HFFc6 (cell line): ENCODE measurements around the gene CFAP141. TPM values are rescaled to one million over a fixed set of nuclear protein-coding genes. Genes with fewer than 3 reads are reported as not detected.

Source experiments
- DNase-seq: peaks from one replicate; pipeline ENCODE4 v3.0.0-alpha.2; 2018
- H3K27ac Mint-ChIP-seq: 2 replicates; pipeline ENCODE4 v1.8.0; 2020; ENCODE audit warnings: mild to moderate bottlenecking, mixed read lengths
- H3K27me3 Mint-ChIP-seq: 2 replicates; pipeline ENCODE4 v1.8.0; 2021; ENCODE audit warnings: mild to moderate bottlenecking, moderate library complexity, mixed read lengths; ENCODE audit not compliant: insufficient read depth
- H3K36me3 Mint-ChIP-seq: 2 replicates; pipeline ENCODE4 v1.8.0; 2021; ENCODE audit warnings: low read depth, mixed read lengths
- H3K4me1 Mint-ChIP-seq: 2 replicates; pipeline ENCODE4 v1.8.0; 2020; ENCODE audit warnings: low read depth, mixed read lengths
- H3K4me3 Mint-ChIP-seq: 2 replicates; pipeline ENCODE4 v1.8.0; 2020; ENCODE audit warnings: mild to moderate bottlenecking, moderate library complexity, mixed read lengths
- H3K9me3 Mint-ChIP-seq: 2 replicates; pipeline ENCODE4 v1.8.0; 2020; ENCODE audit warnings: mild to moderate bottlenecking, mixed read lengths
- CTCF ChIP-seq: fragments of 200-600 bp; sonication (generic); IDR thresholded peaks from 2 replicates; pipeline ENCODE4 v1.5.0; 2021; ENCODE audit warnings: antibody characterized with exemption, mild to moderate bottlenecking
- total RNA-seq, 6 experiments: library from RNA; stranded (reverse); fragmentation: NEBNext Ultra II Directional; extraction: Animal tissue kit (Norgen Biotek cat#: 25700); gene quantifications; 2 replicates in 1 of 6; 3 replicates in 5 of 6; pipeline ENCODE4 v1.2.3, GENCODE V29; 2021

CFAP141 gene
- total RNA-seq, 6 experiments from 2014 or later: not detected

- TF ChIP-seq CTCF: no peak
- DNase-seq: no peak
- no peak overlapping the region for H3K4me3 Mint-ChIP-seq
These were observed 34.9 kb downstream of the CFAP141 start for GRCh38 chr1:154171223-154171583.

GRCh38 chr1:154170547-154171222 is 35.4 kb downstream of the CFAP141 start:
- H3K27me3 Mint-ChIP-seq: no peaks in the 10 kb centered on the region; the same call in 1 of the 2 replicates
- peaks cover 27% of the 10 kb centered on the region for H3K4me1 Mint-ChIP-seq
- peaks cover 57% of the 10 kb centered on the region for H3K36me3 Mint-ChIP-seq
- no peak overlapping the region for H3K4me3 Mint-ChIP-seq
- DNase-seq: no peak
- TF ChIP-seq CTCF: no peak
- peak overlapping the region; percentile 16; the same call in 1 of the 2 replicates for H3K27ac Mint-ChIP-seq
- no peaks in the 10 kb centered on the region for H3K9me3 Mint-ChIP-seq

More at GRCh38 chr1:154171223-154171583, 34.9 kb downstream of the CFAP141 start:
- no peaks in the 10 kb centered on the region for H3K9me3 Mint-ChIP-seq
- no peaks in the 10 kb centered on the region; the same call in none of the 2 replicates for H3K27me3 Mint-ChIP-seq
- H3K36me3 Mint-ChIP-seq: peaks cover 58% of the 10 kb centered on the region
- H3K4me1 Mint-ChIP-seq: peaks cover 32% of the 10 kb centered on the region
- H3K27ac Mint-ChIP-seq: peak overlapping the region; percentile 42

DNA sequence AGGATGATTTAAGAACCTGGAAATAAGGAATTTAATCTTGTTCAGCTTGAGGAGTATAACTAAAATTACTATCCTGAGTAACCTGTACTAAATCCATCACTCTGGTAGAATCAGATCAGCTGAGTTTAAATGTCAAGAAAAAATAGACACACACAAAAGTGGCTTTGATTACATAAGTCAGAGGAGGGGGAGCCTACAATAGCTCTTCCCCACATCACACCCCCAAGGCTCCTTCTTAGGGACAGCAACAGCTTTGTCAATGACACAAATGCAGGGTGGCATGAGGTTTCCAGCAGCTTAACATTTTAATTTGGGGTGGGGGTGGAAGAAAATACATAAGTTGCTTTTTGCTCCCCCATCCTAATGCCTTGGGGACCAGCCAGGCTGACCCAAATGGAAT is 38.7 kb downstream of the CFAP141 start:
- H3K9me3 Mint-ChIP-seq: no peaks in the 10 kb centered on the region
- H3K27ac Mint-ChIP-seq: no peak overlapping the region; the same call in 1 of the 2 replicates
- no peak for TF ChIP-seq CTCF
- no peak overlapping the region for H3K4me3 Mint-ChIP-seq
- H3K4me1 Mint-ChIP-seq: peaks cover 21% of the 10 kb centered on the region
- peaks cover 75% of the 10 kb centered on the region for H3K36me3 Mint-ChIP-seq
- DNase-seq: no peak
- H3K27me3 Mint-ChIP-seq: no peaks in the 10 kb centered on the region; the same call in 1 of the 2 replicates

DNA sequence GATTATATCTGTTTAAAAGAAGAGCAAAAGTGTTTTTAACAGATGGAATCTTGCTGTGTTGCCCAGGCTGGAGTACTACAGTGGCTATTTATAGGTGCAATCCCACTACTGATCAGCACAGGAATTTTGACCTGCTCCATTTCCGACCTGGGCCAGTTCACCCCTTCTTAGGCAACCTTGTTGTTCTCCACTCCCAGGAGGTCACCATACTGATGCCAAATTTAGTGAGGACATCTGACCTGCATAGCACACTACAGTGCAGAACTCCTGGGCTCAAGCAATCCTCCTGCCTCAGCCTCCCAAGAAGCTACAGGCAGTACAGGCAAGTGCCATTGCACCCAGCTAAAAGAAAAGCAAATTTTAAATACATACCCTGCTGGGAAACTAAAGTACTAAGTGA is 39.9 kb downstream of the CFAP141 start:
- no peak overlapping the region for H3K4me3 Mint-ChIP-seq
- H3K9me3 Mint-ChIP-seq: no peaks in the 10 kb centered on the region
- TF ChIP-seq CTCF: no peak
- no peak overlapping the region for H3K27ac Mint-ChIP-seq
- H3K4me1 Mint-ChIP-seq: peaks cover 9% of the 10 kb centered on the region
- H3K27me3 Mint-ChIP-seq: no peaks in the 10 kb centered on the region; the same call in 1 of the 2 replicates
- H3K36me3 Mint-ChIP-seq: peaks cover 65% of the 10 kb centered on the region
- DNase-seq: no peak

DNA sequence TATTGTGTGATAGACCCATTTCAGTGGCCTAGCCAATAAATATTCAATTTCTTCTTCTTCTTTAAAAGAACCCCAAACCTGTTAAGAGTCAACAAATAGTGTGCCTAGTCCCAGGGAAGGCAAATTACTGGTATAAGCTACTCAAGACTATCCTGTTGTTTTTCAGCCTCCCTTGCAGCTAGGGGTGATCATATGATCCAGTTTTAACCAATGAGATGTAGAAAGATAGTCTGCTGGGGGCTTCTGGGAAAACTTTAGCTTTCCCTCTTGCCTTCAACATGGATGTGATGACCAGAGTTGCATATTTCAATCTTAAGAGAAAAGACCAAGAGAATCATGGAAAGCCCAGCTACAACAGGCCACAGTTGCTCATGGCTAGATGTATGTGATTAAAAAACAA is 46.6 kb downstream of the CFAP141 start:
- H3K27me3 Mint-ChIP-seq: no peaks in the 10 kb centered on the region; the same call in 1 of the 2 replicates
- H3K4me3 Mint-ChIP-seq: no peak overlapping the region
- H3K27ac Mint-ChIP-seq: no peak overlapping the region
- H3K4me1 Mint-ChIP-seq: peaks cover 28% of the 10 kb centered on the region
- H3K9me3 Mint-ChIP-seq: no peaks in the 10 kb centered on the region
- no peak for TF ChIP-seq CTCF
- H3K36me3 Mint-ChIP-seq: peaks cover 70% of the 10 kb centered on the region
- DNase-seq: no peak
